Measurements from ENCODE around the gene PTGDR. TPM values are rescaled to one million over a fixed set of nuclear protein-coding genes. Genes with fewer than 3 reads are reported as not detected.

PTGDR gene
- polyA plus RNA-seq, 2 of the 4 experiments (the other 2 are of a cell fraction) = not detected

GRCh38 chr14:52296378-52296777 lies 28.9 kb downstream of the PTGDR start:
- H3K27ac ChIP-seq = no peak overlapping the region
- H3K4me2 ChIP-seq = no peak overlapping the region
- ChIA-PET CTCF (no interaction called here), POLR2A (no interaction called here)
- H3K9me3 ChIP-seq = no peaks in the 10 kb centered on the region
- ATAC-seq = no peak
- FAIRE-seq = no peak
- 87% methylated on average over 2 of the region's 2 CpGs for WGBS (ENCODE audit: missing lambda C conversion rate)
- H3K4me3 ChIP-seq = no peak overlapping the region
- no peaks in the 10 kb centered on the region for H3K4me1 ChIP-seq
- no peak for TF ChIP-seq ZSCAN20 (CRISPR knock-in tag; IDR thresholded peaks at IDR 0.05)
- no peak for TF ChIP-seq EP300 (IDR thresholded peaks at IDR 0.05)
- no peak for TF ChIP-seq HOXB13 (CRISPR knock-in tag; IDR thresholded peaks at IDR 0.05; ENCODE audit: low read depth)
- no peak for TF ChIP-seq RARB (CRISPR knock-in tag; IDR thresholded peaks at IDR 0.05)
- TF ChIP-seq ZC3H11A (IDR thresholded peaks at IDR 0.05) = no peak
- TF ChIP-seq MAX (IDR thresholded peaks at IDR 0.05) = no peak
- TF ChIP-seq POLR2A (IDR thresholded peaks at IDR 0.05; ENCODE audit: low read length) = no peak
- TF ChIP-seq CHD4 (IDR thresholded peaks at IDR 0.05; ENCODE audit: borderline replicate concordance) = no peak
- no peak for TF ChIP-seq CEBPB (IDR thresholded peaks at IDR 0.05)
- TF ChIP-seq HOXA7 (CRISPR knock-in tag; IDR thresholded peaks at IDR 0.05) = no peak
- no peak for TF ChIP-seq ZFP36 (IDR thresholded peaks at IDR 0.05; ENCODE audit: borderline replicate concordance, partially characterized antibody)
- TF ChIP-seq PHF8 (IDR thresholded peaks at IDR 0.05; ENCODE audit: borderline replicate concordance, low read depth) = no peak
- TF ChIP-seq REST (IDR thresholded peaks at IDR 0.05) = no peak
- no peak for TF ChIP-seq HEYL (CRISPR knock-in tag; IDR thresholded peaks at IDR 0.05)
- TF ChIP-seq EHMT2 (IDR thresholded peaks at IDR 0.05; ENCODE audit: low read depth) = no peak
- TF ChIP-seq FOSL2 (IDR thresholded peaks at IDR 0.05) = no peak
- TF ChIP-seq FOSL2 (CRISPR knock-in tag; IDR thresholded peaks at IDR 0.05) = no peak
- DNase-seq (ENCODE audit: low read depth in 1 of 2, low spot score in 1 of 2) = no peak

GRCh38 chr14:52298795-52299194 lies 31.3 kb downstream of the PTGDR start:
- no peak overlapping the region for H3K4me3 ChIP-seq
- no peak for ATAC-seq
- whole genome bisulfite sequencing (ENCODE audit: missing lambda C conversion rate) = 55% methylated on average over 10 of the region's 10 CpGs
- ChIA-PET CTCF (interaction anchor here (0.9 to 3.2 kb wide), 11 partner anchors 8 to 177 kb away, joined by 3 to 24 read pairs (median 5); no protein-coding TSS in a partner anchor), POLR2A (no interaction called here)
- H3K4me2 ChIP-seq = no peak overlapping the region
- TF ChIP-seq RFX5 (IDR thresholded peaks at IDR 0.05) (no peak), EHMT2 (IDR thresholded peaks at IDR 0.05; ENCODE audit: low read depth) (no peak), EP300 (IDR thresholded peaks at IDR 0.05) (no peak), MYC (IDR thresholded peaks at IDR 0.05; ENCODE audit: borderline replicate concordance, low read length) (no peak), ZSCAN20 (CRISPR knock-in tag; IDR thresholded peaks at IDR 0.05) (no peak), NR3C1 (IDR thresholded peaks at IDR 0.05) (no peak), HOXA7 (CRISPR knock-in tag; IDR thresholded peaks at IDR 0.05) (no peak)
- no peaks in the 10 kb centered on the region for H3K9me3 ChIP-seq
- no peak for DNase-seq (ENCODE audit: low read depth in 1 of 2, low spot score in 1 of 2)
- no peaks in the 10 kb centered on the region for H3K4me1 ChIP-seq
- H3K27ac ChIP-seq = no peak overlapping the region
- FAIRE-seq = no peak

- TF ChIP-seq CBX2 (IDR thresholded peaks at IDR 0.05; ENCODE audit: borderline replicate concordance, low read depth) = no peak
- peak; percentile 91 to 95 for TF ChIP-seq RAD21 (conservative IDR thresholded peaks at IDR 0.05 in 1 of 2, IDR thresholded peaks at IDR 0.05 in 1 of 2)
- peak; percentile 96 for TF ChIP-seq SMC3 (IDR thresholded peaks at IDR 0.05)
- peak; percentile 88 for TF ChIP-seq CTCF (IDR thresholded peaks at IDR 0.05)
- no peak for TF ChIP-seq NFE2L2 (conservative IDR thresholded peaks at IDR 0.05; ENCODE audit: low read length)
- TF ChIP-seq CEBPB (IDR thresholded peaks at IDR 0.05) = peak; percentile 84 to 93
- ATAC-seq (peak in 1 of 2 experiments; percentile 46; a peak in 2 of 6 replicates), FAIRE-seq (peak; percentile 56), DNase-seq (ENCODE audit: low read depth in 1 of 2, low spot score in 1 of 2) (peak; percentile 47 to 54)
- ChIA-PET CTCF (interaction anchor here (0.6 to 3.2 kb wide), 26 partner anchors 9 to 866 kb away, joined by 3 to 24 read pairs (median 3); partner anchors contain the start of gene PTGER2), POLR2A (no interaction called here)
- Histone ChIP-seq H3K4me1 (no peaks in the 10 kb centered on the region), H3K9me3 (no peaks in the 10 kb centered on the region), H3K4me2 (no peak overlapping the region), H3K4me3 (no peak overlapping the region), H3K27ac (no peak overlapping the region)
Observed at GRCh38 chr14:52299692-52300278, 32.3 kb downstream of the PTGDR start.

Data from A549 (cell line).